Measurements from ENCODE around the gene THSD4.

DNA sequence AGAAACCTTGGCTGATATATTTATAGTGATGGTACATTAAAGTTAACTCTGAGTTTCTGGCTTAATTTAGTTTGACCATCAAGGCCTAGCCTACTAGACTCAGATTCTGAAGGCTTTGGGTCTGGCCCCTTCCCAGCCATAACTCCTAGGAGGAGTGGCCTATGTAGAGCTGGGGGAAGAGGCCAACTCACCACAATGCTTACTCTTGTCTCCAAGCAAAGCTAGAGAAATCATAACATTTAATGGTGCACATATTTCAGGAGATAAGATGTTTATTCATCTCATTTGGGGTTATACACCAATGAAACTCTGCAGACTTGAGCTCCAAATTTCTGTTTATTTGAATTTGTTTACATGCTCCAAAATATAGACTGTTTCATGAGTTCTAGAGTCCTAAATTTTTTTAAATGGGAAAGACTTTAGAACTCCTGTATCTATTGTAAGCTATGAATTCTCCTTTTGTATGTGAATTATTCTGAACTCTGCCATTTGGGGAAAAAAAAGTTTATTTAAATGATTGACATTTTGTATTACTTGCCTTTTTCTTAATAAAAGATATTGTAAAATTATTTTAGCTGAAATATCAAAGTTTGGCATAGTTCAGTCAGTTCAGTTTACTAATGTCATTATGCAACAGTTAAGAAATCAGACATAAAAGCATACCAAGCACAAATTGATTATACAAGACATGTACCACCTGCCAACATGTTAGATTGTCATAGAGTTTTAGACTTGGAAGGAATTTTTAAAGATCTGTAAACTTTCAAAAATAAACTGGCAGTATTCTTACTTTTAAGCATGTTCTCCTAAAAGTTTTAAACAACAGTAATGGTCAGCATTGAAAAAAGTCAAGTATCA lies 551.7 kb downstream of the THSD4 start:
- TF ChIP-seq SUZ12 (IDR thresholded peaks at IDR 0.05; ENCODE audit: extremely low read depth, insufficient read depth, insufficient read length) (no peak), YY1 (IDR thresholded peaks at IDR 0.05; ENCODE audit: insufficient read depth, insufficient read length) (no peak), ZNF274 (IDR thresholded peaks at IDR 0.05; ENCODE audit: low read depth, low read length) (no peak)

Measured in NT2/D1 (cell line).